A673 (cell line): ENCODE results near the gene MMEL1. TPM values are rescaled to one million over a fixed set of nuclear protein-coding genes. Genes with fewer than 3 reads are reported as not detected.

Experiments
- BruUV-seq: library from RNA; stranded (reverse); fragments of 400-500 nt; replicated peaks from 2 replicates; lab custom pipeline; 2021; lab: Mats Ljungman, UMichigan
- CTCF ChIA-PET: fragments of 300-600 bp; sonication (Branson Sonifier 250); formaldehyde crosslinking; loops from one replicate; lab custom pipeline; 2022; ENCODE audit warnings: antibody characterized with exemption; lab: Charles Lee
- POLR2A ChIA-PET: fragments of 300-600 bp; sonication (Branson Sonifier 250); formaldehyde crosslinking; loops from one replicate; lab custom pipeline; 2022; ENCODE audit warnings: antibody characterized with exemption; ENCODE audit not compliant: low non-redundant PET; lab: Charles Lee
- DNase-seq: peaks from one replicate; pipeline ENCODE4 v3.0.0-alpha.2; 2015; ENCODE audit warnings: low spot score
- H3K27ac ChIP-seq: fragments of 200-600 bp; sonication (generic); 2 replicates; pipeline ENCODE4 v1.5.1; 2016; ENCODE audit warnings: mixed run types, low read depth, mild to moderate bottlenecking, mixed read lengths, antibody characterized with exemption, low read length; ENCODE audit not compliant: poor library complexity, severe bottlenecking
- H3K27me3 ChIP-seq: fragments of 200-600 bp; sonication (generic); replicated peaks from 2 replicates; pipeline ENCODE4 v1.6.1; 2017; ENCODE audit warnings: mixed run types, low read depth, mild to moderate bottlenecking, mixed read lengths, antibody characterized with exemption, low read length; ENCODE audit not compliant: insufficient read depth, poor library complexity
- H3K36me3 ChIP-seq: fragments of 200-600 bp; sonication (generic); 2 replicates; pipeline ENCODE4 v1.6.1; 2016; ENCODE audit warnings: mixed run types, mild to moderate bottlenecking, mixed read lengths, antibody characterized with exemption, low read length; ENCODE audit not compliant: insufficient read depth, poor library complexity, severe bottlenecking
- H3K4me1 ChIP-seq: fragments of 200-600 bp; sonication (generic); 2 replicates; pipeline ENCODE4 v1.6.1; 2017; ENCODE audit warnings: mixed run types, mild to moderate bottlenecking, mixed read lengths, antibody characterized with exemption, low read length; ENCODE audit not compliant: insufficient read depth, poor library complexity, severe bottlenecking
- H3K4me3 ChIP-seq: fragments of 200-600 bp; sonication (generic); 2 replicates; pipeline ENCODE4 v1.5.1; 2016; ENCODE audit warnings: low read depth, mixed run types, mild to moderate bottlenecking, mixed read lengths, low read length; ENCODE audit not compliant: poor library complexity, severe bottlenecking
- H3K9me3 ChIP-seq: fragments of 200-600 bp; sonication (generic); 2 replicates; pipeline ENCODE4 v1.6.1; 2016; ENCODE audit warnings: mixed run types, low read depth, mild to moderate bottlenecking, mixed read lengths, antibody characterized with exemption, low read length; ENCODE audit not compliant: poor library complexity, severe bottlenecking
- CTCF ChIP-seq: fragments of 300-800, 200-600 bp; sonication (generic); conservative IDR thresholded peaks from 2 replicates; pipeline ENCODE4 v1.5.1; 2017; ENCODE audit warnings: low read depth, mild to moderate bottlenecking, antibody characterized with exemption, low read length, moderate library complexity, mixed read lengths
- EZH2 ChIP-seq: fragments of 200-600 bp; sonication (generic); IDR thresholded peaks from 2 replicates; pipeline ENCODE4 v1.6.1; 2017; ENCODE audit warnings: borderline replicate concordance, low read depth, mild to moderate bottlenecking, mixed read lengths, antibody characterized with exemption, low read length; ENCODE audit not compliant: poor library complexity, severe bottlenecking
- intact Hi-C: fragments of 100-400 bp; cut with micrococcal nuclease; formaldehyde crosslinking; loops from one replicate; pipeline ENCODE4 v1.10.0; 2022; ENCODE audit not compliant: unreplicated experiment
- total RNA-seq: library from RNA; stranded (reverse); gene quantifications from 2 replicates; pipeline ENCODE4 v1.2.3, GENCODE V29; 2021

MMEL1 gene
- total RNA-seq, 1 experiment from 2014 or later: not detected

- Histone ChIP-seq H3K27me3 (no peaks in the 10 kb centered on the region), H3K27ac (no peak overlapping the region), H3K36me3 (no peaks in the 10 kb centered on the region), H3K9me3 (no peaks in the 10 kb centered on the region), H3K4me1 (peaks cover 8% of the 10 kb centered on the region), H3K4me3 (no peak overlapping the region)
- no peak for DNase-seq
- TF ChIP-seq CTCF: no peak
- intact Hi-C loops: no loop called here
- POLR2A ChIA-PET: no interaction called here
- CTCF ChIA-PET: no interaction called here
- BruUV-seq: TSS peak; percentile 55
Measured at GRCh38 chr1:2590233-2591141, 42.3 kb downstream of the MMEL1 start.

GRCh38 chr1:2589431-2590232, 43.2 kb downstream of the MMEL1 start:
- intact Hi-C loops: no loop called here
- Histone ChIP-seq H3K4me3 (no peak overlapping the region), H3K9me3 (no peaks in the 10 kb centered on the region), H3K27ac (no peak overlapping the region), H3K27me3 (no peaks in the 10 kb centered on the region), H3K36me3 (no peaks in the 10 kb centered on the region), H3K4me1 (peaks cover 13% of the 10 kb centered on the region)
- ChIA-PET CTCF (no interaction called here), POLR2A (no interaction called here)
- no peak for DNase-seq
- no TSS peak for BruUV-seq
- TF ChIP-seq EZH2 (no peak), CTCF (no peak)

- H3K9me3 ChIP-seq: no peaks in the 10 kb centered on the region
- no TSS peak for BruUV-seq
- H3K27me3 ChIP-seq: no peaks in the 10 kb centered on the region
- no peak overlapping the region for H3K27ac ChIP-seq
- CTCF ChIA-PET: no interaction called here
- POLR2A ChIA-PET: no interaction called here
- no peaks in the 10 kb centered on the region for H3K36me3 ChIP-seq
- no peak for DNase-seq
- intact Hi-C loops: no loop called here
- TF ChIP-seq EZH2: no peak
- TF ChIP-seq CTCF: no peak
- no peak overlapping the region for H3K4me3 ChIP-seq
- H3K4me1 ChIP-seq: peaks cover 11% of the 10 kb centered on the region
Measured at GRCh38 chr1:2588661-2589430, 44.0 kb downstream of the MMEL1 start.
